Lower leg skin (tissue), 3 donors: ENCODE results near the gene RCAN2.

ENCODE experiments used
- CTCF ChIP-seq, 3 donors: fragments of 450-650 bp; IDR thresholded peaks; one replicate each; pipeline ENCODE4 v1.5.1; 2016; ENCODE audit warnings: antibody characterized with exemption in 3 of 3, mild to moderate bottlenecking in 3 of 3, moderate library complexity in 2 of 3
- POLR2A ChIP-seq, 2 donors: fragments of 450-650 bp; IDR thresholded peaks; one replicate each; pipeline ENCODE4 v1.6.1; 2016 to 2017; ENCODE audit warnings: antibody characterized with exemption in 2 of 2, mild to moderate bottlenecking in 1 of 2, moderate library complexity in 1 of 2

GRCh38 chr6:46320505-46320904, 170.7 kb downstream of the RCAN2 start:
- no peak for TF ChIP-seq CTCF (IDR thresholded peaks at IDR 0.05)
- TF ChIP-seq POLR2A (IDR thresholded peaks at IDR 0.05), result no peak
